ENCODE data around the gene NFAM1. TPM values are rescaled to one million over a fixed set of nuclear protein-coding genes. Genes with fewer than 3 reads are reported as not detected.

NFAM1 gene
- total RNA-seq, 1 donor from 2014 or later, result 1.6 TPM

DNA sequence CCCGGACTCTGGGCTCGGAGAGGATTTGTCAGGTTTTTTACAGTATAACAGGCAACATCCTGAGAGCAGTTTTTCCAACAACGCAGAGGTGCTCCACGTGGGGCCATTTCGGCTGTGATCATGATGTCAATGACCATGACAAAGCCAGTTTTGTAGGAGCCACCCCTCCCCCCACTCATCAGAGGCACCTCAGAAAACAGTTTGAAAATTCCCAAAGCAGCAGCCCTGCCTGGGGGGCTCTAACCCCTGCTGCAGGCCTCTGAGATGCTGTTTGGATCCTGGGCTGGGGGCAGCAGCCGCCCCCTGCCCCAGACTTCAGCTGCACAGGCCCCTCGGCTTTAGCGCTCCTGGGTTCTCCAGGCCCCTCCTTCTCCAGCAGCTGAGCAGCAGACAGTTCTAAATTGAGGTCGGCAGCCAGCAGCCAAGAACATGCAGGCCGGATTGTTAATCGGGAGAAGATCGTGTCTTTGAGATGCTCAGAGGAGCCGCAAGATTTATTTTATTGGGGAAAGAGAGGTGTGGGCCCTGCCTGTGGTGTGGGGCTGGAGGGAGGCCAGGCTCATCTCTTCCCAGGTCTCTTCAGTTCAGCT, 19.4 kb downstream of the NFAM1 start:
- DNase-seq (ENCODE audit: low spot score), result no peak
- Mint-ChIP-seq H3K27ac (ENCODE audit: unreplicated experiment) (no peak overlapping the region), H3K4me1 (ENCODE audit: unreplicated experiment) (no peaks in the 10 kb centered on the region), H3K4me3 (ENCODE audit: unreplicated experiment) (no peak overlapping the region), H3K9me3 (ENCODE audit: unreplicated experiment) (no peaks in the 10 kb centered on the region), H3K36me3 (ENCODE audit: low read depth, unreplicated experiment) (peaks cover 3% of the 10 kb centered on the region), H3K27me3 (ENCODE audit: unreplicated experiment) (peaks cover 3% of the 10 kb centered on the region)
- TF ChIP-seq, protein P1, sequence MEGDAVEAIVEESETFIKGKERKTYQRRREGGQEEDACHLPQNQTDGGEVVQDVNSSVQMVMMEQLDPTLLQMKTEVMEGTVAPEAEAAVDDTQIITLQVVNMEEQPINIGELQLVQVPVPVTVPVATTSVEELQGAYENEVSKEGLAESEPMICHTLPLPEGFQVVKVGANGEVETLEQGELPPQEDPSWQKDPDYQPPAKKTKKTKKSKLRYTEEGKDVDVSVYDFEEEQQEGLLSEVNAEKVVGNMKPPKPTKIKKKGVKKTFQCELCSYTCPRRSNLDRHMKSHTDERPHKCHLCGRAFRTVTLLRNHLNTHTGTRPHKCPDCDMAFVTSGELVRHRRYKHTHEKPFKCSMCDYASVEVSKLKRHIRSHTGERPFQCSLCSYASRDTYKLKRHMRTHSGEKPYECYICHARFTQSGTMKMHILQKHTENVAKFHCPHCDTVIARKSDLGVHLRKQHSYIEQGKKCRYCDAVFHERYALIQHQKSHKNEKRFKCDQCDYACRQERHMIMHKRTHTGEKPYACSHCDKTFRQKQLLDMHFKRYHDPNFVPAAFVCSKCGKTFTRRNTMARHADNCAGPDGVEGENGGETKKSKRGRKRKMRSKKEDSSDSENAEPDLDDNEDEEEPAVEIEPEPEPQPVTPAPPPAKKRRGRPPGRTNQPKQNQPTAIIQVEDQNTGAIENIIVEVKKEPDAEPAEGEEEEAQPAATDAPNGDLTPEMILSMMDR (IDR thresholded peaks at IDR 0.05; ENCODE audit: unreplicated experiment), result no peak

DNA sequence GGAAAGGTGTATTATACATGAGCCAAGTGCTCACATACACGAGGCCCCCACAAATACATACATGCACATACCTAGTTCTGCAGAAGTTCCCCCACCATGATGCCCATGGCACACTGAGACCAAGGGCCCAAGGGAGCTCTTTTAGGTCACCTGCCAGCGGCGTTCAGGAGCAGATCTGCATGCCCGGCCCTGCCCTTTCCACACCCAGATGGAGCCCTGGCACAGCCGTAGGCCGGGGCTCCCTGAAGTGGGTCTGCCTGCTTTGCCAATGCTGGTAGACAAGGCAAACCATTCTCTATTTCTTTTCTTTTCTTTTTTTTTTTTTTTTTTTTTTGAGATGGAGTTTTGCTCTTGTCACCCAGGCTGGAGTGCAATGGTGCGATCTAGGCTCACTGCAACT, 21.5 kb downstream of the NFAM1 start:
- DNase-seq (ENCODE audit: low spot score), result no peak
- Mint-ChIP-seq H3K4me3 (ENCODE audit: unreplicated experiment) (no peak overlapping the region), H3K9me3 (ENCODE audit: unreplicated experiment) (no peaks in the 10 kb centered on the region), H3K4me1 (ENCODE audit: unreplicated experiment) (no peaks in the 10 kb centered on the region), H3K27me3 (ENCODE audit: unreplicated experiment) (no peaks in the 10 kb centered on the region), H3K36me3 (ENCODE audit: low read depth, unreplicated experiment) (peaks cover 5% of the 10 kb centered on the region), H3K27ac (ENCODE audit: unreplicated experiment) (no peak overlapping the region)
- TF ChIP-seq, protein P1 (IDR thresholded peaks at IDR 0.05; ENCODE audit: unreplicated experiment), result no peak

- Mint-ChIP-seq H3K36me3 (ENCODE audit: low read depth, unreplicated experiment) (peaks cover 5% of the 10 kb centered on the region), H3K4me1 (ENCODE audit: unreplicated experiment) (no peaks in the 10 kb centered on the region), H3K27ac (ENCODE audit: unreplicated experiment) (no peak overlapping the region), H3K9me3 (ENCODE audit: unreplicated experiment) (no peaks in the 10 kb centered on the region), H3K27me3 (ENCODE audit: unreplicated experiment) (no peaks in the 10 kb centered on the region), H3K4me3 (ENCODE audit: unreplicated experiment) (no peak overlapping the region)
- TF ChIP-seq, protein P1 (IDR thresholded peaks at IDR 0.05; ENCODE audit: unreplicated experiment), result no peak
- no peak for DNase-seq (ENCODE audit: low spot score)
Measured at GRCh38 chr22:42408810-42409529, 23.2 kb downstream of the NFAM1 start.

- TF ChIP-seq, protein P1 (IDR thresholded peaks at IDR 0.05; ENCODE audit: unreplicated experiment), result no peak
- H3K27ac Mint-ChIP-seq (ENCODE audit: unreplicated experiment), result no peak overlapping the region
- DNase-seq (ENCODE audit: low spot score), result no peak
- H3K4me1 Mint-ChIP-seq (ENCODE audit: unreplicated experiment), result no peaks in the 10 kb centered on the region
- H3K4me3 Mint-ChIP-seq (ENCODE audit: unreplicated experiment), result no peak overlapping the region
- H3K27me3 Mint-ChIP-seq (ENCODE audit: unreplicated experiment), result no peaks in the 10 kb centered on the region
- no peaks in the 10 kb centered on the region for H3K9me3 Mint-ChIP-seq (ENCODE audit: unreplicated experiment)
- H3K36me3 Mint-ChIP-seq (ENCODE audit: low read depth, unreplicated experiment), result peaks cover 5% of the 10 kb centered on the region
Measured at GRCh38 chr22:42408276-42408675, 23.9 kb downstream of the NFAM1 start.

- DNase-seq (ENCODE audit: low spot score), result no peak
- peaks cover 2% of the 10 kb centered on the region for H3K27me3 Mint-ChIP-seq (ENCODE audit: unreplicated experiment)
- H3K4me3 Mint-ChIP-seq (ENCODE audit: unreplicated experiment), result no peak overlapping the region
- no peak overlapping the region for H3K27ac Mint-ChIP-seq (ENCODE audit: unreplicated experiment)
- TF ChIP-seq, protein P1 (IDR thresholded peaks at IDR 0.05; ENCODE audit: unreplicated experiment), result no peak
- H3K4me1 Mint-ChIP-seq (ENCODE audit: unreplicated experiment), result no peaks in the 10 kb centered on the region
- H3K9me3 Mint-ChIP-seq (ENCODE audit: unreplicated experiment), result no peaks in the 10 kb centered on the region
- H3K36me3 Mint-ChIP-seq (ENCODE audit: low read depth, unreplicated experiment), result peaks cover 5% of the 10 kb centered on the region
Measured at GRCh38 chr22:42404266-42404665, 27.9 kb downstream of the NFAM1 start.
